CD4-positive, alpha-beta T cell treated with Interleukin-6 at 100 ng/mL for 8 hours (primary cell): ENCODE data around the gene MPZL1.
"Not testable (repeated sequence)": the region's sequence is repeated elsewhere in the genome, so short reads cannot be mapped to it uniquely, and the experiment has no call there.

Experiments used
- DNase-seq: peaks from one replicate; pipeline ENCODE4 v3.0.0-alpha.2; 2020; ENCODE audit warnings: mixed read lengths, low spot score

MPZL1 gene

DNA sequence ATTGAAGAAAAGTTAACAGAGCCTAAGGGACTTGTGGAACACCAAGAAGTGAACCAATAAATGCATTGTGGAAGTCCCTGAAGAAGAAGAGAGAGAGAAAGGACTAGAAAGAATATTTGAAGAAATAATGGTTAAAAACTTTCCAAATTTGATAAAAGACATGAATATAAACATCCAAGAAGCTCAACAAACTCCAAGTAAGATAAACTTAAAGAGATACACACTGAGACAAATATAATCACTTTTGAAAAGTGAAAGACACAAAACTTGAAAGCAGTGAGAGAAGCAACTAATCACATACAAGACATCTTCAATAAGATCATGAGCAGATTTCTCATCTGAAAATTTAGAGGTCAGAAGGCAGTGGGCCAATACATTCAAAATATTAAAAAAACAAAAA, 91.2 kb downstream of the MPZL1 start:
- DNase-seq: no peak

DNA sequence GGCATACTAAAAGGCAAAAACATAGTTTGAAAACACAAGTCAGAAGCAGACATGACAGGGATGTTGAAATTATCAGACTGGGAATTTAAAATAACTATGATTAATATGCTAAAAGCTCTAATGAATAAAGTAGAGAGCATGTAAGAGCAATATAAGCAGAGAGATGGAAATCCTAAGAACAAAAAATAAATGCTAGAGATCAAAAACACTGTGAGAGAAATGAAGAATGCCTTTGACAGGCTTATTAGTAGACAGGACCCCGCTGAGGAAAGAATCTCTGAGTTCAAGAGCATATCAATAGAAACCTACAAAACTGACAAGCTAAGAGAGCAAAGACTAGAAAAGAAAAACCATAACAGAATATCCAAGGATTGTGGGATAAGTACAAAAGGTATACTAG, 93.9 kb downstream of the MPZL1 start:
- DNase-seq: no peak

DNA sequence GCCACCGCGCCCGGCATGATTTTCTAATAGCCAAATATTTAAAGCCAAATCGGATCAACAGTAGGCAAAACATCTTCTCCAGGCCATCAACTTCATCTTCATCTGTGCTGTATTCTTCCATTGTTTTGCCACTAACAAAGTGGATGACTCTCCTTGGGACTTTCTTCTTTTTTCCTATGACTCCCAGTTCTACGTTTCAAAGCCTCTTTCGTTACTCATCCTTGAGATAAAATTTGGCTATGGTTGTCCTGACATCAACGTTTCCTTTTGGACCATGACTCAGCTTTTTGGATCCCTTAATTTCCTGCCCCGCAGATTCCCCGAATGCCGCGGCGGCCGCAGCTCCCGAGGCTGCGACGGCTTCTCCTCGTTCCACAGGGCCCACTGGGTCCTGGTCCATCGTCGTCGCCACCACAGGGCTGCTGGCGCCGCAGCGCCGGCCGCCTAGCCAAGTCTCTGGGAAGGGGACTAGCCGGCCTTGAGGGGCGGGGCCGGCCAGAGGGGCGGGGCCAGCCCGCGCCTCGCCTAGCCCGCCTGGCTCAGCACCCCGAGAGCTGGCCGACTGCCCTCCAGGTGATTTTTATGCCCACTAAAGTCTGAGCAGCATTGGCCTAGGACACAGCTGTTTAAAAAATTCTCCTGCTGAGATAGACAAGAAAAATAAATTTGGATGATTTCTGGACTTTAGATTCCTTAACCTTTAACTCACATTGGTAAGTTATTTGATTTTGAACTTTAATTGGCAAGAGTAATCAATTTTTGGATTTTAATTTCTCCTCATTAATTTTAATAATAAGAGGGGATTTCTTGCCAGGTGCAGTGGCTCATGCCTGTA, 98.3 kb downstream of the MPZL1 start:
- DNase-seq: no peak

DNA sequence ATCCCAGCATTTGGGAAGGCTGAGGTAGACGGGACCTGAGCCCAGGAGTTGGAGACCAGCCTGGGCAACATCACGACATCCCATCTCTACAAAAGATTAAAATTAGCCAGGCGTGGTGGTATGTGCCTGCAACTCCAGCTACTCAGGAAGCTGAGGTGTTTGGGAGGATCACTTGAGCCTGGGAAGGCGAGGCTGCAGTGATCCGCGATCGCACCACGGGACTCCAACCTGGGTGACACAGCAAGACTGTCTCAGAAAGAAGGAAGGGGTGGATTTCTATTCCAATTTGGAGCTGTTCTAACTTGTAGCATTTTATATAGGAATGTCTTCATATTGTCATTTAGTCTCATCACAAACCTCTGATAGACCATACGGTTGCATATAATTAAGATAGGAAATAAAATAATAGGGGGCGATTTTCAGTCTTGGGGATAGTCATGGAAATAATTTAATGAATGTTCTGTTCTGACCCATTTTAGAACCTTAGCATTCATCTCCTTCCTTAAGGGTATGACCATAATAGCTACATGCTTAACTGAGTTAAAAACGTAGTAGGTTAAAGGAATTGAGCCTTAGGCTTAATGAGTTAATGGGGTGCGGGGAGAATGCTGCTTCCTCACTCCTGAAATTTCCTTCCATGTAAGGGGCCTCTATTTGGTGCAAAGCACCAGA, 99.0 kb downstream of the MPZL1 start:
- DNase-seq: no peak

DNA sequence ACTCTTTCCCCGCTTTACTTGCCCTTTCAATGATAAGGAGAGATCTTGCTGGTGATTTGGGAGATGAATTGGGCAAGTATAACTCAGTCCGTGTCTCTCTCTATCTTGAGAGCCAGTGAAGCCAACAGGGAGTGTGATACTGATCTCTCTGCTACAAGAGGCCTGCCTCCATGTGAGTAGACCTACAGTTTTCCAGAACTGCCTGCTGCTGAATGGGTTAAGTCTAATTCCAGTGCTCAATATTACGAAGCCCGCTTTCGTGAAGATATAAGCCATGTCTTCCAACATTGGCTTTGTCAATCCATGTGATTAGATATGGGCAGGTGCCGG, 99.5 kb downstream of the MPZL1 start:
- no peak for DNase-seq

DNA sequence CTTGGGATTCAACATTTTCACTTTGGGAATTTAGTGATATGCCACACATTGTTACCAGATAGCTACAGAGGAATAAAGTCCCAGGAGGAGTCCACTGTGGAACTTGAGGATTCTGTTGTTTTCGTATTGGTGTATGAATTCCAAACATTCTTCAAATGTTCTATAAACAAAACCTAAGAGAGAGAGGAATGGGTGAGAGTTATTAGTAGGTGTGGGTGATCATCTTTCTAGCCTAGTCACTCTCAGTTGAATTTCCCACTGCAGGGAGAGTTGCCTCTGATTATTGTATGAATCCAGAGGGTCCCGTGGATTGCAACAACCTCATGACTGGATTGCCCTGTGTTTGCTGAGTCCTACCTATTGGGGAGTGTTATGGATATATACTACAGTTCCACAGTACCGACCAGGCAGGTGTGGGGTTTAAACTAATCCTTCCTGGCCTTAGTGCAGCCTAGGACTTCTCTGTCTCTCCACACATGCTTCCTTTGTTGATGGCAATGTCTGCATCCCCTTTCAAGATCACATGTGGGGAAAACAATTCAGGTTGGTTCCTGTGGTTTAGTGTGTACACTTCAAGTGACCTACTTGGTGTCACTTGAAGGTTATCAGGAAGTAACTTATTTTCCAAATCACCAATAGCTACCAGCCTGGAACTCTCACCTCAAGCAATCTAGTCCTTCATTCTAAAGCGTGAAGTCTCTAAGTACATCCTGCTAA, 100.3 kb downstream of the MPZL1 start:
- DNase-seq: no peak

DNA sequence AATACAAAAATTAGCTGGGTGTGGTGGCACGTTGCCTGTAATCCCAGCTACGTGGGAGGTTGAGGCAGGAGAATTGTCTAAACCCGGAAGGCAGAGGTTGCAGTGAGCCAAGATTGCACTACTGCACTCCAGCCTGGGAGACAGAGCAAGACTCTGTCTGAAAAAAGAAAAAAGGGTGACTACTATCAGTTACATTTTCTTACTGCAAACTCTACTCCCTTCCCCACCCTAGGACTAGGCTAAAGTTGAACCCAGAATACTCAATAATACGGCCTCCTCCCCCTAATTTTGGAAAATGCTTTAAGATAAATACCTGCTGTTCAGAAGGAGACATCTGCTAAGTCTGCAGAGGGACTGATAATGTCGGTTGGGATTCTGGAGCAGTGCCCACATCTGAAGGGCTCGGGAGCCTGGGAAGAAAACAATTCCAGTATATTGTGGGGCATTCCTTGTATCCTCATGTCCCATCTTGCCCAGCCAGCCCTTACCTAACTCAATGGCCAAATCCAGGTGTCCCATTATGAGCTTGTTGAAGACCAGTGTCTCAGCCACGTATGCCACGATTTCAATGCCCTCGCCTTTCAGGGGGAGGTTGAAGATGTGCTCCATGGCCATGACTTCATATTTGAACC, 102.5 kb downstream of the MPZL1 start:
- no peak for DNase-seq

DNA sequence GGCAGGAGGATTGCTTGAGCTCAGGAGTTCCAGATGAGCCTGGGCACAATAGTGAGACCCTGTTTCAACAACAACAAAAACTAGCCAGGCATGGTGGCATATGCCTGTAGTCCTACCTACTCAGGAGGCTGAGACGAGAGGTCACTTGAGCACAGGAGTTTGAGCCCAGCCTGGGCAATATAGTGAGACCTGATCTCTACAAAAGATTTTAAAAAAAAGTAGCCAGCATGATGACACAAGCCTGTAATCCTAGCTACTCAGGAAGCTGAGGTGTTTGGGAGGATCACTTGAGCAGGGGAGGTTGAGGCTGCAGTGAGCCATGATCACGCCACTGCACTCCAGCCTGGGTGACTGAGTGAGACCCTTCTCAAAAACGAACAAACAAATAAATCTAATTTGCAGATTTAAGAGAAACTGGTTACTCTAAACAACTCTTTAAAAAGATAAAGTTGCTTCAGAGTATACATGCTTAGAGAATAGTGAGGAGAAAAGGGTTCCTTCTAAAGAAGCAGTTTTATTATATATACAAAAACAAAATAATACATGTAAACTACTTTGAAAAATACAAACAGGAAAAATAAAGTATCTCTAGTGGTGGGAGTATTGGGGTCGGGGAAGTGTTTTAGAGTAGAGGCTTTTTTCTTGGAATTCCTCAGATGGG, 103.8 kb downstream of the MPZL1 start:
- no peak for DNase-seq

DNA sequence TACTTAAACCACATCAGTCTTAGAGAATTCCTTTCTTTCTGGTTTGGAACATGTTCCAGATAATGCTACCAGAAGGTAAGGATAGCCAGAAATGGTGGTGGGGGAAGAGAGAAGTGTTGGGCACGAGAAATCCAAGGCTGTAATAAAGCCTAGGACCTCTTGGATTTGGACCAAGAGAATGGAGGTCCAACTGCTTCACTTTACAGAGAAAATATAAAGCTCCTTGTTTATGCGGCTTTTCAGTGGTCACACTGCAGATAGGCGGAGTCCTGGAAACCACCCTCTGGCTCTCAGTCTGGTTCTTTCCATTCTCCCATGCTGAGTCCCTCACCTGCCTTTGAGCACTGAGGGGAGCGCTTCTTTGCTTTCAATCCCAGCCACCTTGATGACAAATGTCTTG, 104.3 kb downstream of the MPZL1 start:
- no peak for DNase-seq

DNA sequence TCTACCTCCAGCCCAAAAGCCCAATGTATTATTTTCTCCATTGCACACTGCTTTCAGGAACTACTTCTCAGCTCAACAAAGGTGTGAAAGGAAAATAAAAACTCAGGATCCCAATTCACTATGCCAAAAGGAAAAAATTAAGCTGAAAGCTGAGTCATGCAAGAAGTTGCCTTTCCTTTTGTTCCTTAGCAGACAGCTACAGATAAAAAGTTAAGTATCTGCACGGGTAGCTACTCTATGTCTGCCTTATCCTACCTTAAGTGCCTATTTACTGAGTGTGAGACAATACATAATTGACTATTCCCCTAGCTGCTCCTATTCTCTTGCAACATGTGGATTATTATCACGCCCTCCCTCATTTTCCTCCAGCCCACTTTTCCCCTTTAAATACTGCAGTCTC, 108.1 kb downstream of the MPZL1 start:
- no peak for DNase-seq

DNA sequence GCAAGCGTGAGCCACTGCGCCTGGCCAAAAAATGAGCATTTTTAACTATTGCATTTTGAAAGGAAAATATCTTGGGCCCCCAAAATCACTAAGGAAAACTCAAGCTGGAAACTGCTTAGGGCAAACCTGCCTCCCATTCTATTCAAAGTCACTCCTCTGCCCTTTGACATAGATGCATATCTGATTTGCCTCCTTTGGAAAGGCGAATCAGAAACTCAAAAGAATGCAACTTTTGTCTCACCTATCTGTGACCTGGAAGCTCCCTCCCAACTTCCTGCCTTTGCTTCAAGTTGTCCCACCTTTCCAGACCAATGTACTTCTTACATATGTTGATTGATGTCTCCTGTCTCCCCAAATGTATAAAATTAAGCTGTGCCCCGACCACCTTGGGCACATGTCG, 108.9 kb downstream of the MPZL1 start:
- not testable (repeated sequence) for DNase-seq

DNA sequence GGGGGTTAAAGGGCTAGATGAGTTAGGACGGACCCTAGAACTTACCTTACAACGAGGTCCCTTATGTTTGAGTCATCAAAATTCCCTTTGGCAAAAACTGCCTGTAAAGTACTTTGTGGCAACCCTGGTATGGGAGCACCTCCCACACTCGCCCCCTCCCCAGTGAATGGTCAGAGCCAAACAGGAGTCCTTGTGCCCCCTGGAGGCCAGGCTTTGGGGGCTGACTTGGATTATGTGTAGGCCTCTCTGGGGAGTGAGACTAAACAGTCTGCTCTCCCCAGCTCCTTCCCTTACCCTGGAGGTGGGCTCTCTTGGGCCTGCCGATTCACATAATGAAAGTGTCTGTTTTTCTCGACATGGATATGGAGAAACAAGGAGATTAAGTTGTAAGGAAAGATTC, 110.9 kb downstream of the MPZL1 start:
- no peak for DNase-seq

DNA sequence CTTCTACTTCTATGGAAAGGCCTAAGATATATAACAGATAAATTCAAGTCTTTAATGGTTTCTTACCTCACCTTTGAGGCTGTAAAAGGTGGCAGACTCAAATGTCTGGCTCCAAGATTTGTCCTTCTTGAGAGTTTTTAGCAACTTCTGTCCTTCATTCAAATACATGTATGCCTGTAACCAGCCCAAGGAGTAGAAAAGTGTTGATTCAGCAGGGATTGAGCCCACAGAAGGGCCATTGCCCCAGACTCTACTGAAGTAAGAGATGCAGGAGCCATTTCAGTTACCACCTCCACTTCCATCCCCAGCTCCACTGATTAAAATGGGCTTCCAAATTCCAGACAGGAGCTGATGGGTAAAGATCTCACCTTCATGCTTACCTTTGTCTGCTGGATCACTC, 112.1 kb downstream of the MPZL1 start:
- DNase-seq: no peak

DNA sequence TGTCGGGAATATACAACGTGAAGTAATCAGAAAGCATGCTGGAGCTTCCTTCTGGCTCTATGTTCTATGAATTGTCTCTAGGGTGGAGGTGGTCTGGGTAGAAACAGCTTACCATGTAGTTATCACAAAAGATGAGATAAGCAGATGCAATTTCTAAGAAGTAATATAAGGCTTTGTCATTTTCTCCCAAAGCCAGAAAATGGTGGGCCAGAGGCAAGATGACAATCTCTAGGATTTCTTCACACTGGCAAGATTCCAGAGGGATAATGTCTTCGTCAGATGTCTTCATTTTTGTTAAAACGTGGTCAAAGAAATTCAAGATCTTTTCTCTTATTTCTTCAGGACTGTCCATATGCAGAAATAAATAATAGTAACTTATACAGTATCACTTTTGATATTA, 114.4 kb downstream of the MPZL1 start:
- DNase-seq: no peak

DNA sequence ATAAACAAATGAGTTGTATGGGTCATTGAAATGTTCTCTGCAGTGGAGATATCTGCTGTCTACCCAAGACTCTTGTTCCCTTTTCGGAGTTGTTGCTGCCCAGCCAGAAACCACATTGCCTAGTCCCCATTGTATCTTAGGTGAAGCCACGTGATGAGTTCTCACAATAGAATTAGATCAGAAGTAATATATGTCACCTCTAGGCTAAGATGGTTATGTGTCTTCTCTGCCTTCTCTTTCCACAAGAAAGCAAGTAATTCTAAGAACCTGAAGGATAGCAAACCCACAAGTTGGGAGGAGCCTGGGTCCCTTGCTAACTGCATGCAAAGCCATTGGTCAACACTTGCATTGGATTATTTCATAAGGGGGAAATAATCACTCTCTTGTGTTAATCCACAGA, 115.5 kb downstream of the MPZL1 start:
- no peak for DNase-seq

DNA sequence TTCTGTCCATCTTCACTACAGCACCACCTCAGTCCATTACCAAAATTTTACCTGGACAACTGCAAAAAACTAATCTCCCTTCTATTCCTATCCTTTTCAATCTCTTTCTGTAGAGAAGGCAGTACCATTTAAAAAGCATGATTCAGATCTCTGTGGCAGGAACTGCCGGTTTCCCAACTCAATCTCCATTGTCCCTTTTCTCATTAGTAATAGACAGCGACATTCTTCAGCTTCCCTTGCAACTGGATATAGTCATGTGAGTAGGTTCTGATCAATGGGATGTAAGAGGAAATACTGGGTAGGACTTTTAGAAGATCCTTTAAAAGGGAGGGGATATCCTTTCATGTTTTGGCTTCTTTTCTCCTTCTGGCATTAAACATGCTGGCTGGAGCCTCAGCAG, 117.2 kb downstream of the MPZL1 start:
- DNase-seq: no peak
